ENCODE data around the gene CDY2A.
"Not testable (repeated sequence)": the region's sequence is repeated elsewhere in the genome, so short reads cannot be mapped to it uniquely, and the experiment has no call there.

CDY2A gene

GRCh38 chrY:18025487-18025886, at the start of gene CDY2A:
TSS of gene CDY2A (plus strand) at chrY:18025787. CDS start at chrY:18026115, 328 bp downstream.
- not testable (repeated sequence) for DNase-seq (ENCODE audit: low read depth); H3K4me3 ChIP-seq (ENCODE audit: low read length)

- not testable (repeated sequence) for H3K4me3 ChIP-seq (ENCODE audit: low read length); DNase-seq (ENCODE audit: low read depth)
Observed at GRCh38 chrY:17997586-17997985, 28.0 kb upstream of the CDY2A start.

GRCh38 chrY:17998266-17998665, 27.3 kb upstream of the CDY2A start:
- H3K4me3 ChIP-seq (ENCODE audit: low read length); DNase-seq (ENCODE audit: low read depth): not testable (repeated sequence)

GRCh38 chrY:18023897-18024296, 1.7 kb upstream of the CDY2A start:
- not testable (repeated sequence) for DNase-seq (ENCODE audit: low read depth); H3K4me3 ChIP-seq (ENCODE audit: low read length)

- H3K4me3 ChIP-seq (ENCODE audit: low read length); DNase-seq (ENCODE audit: low read depth): not testable (repeated sequence)
Observed at GRCh38 chrY:18028845-18029244, 3.3 kb downstream of the CDY2A start.

GRCh38 chrY:18030178-18030577, 4.6 kb downstream of the CDY2A start:
- not testable (repeated sequence) for DNase-seq (ENCODE audit: low read depth); H3K4me3 ChIP-seq (ENCODE audit: low read length)

- not testable (repeated sequence) for DNase-seq (ENCODE audit: low read depth); H3K4me3 ChIP-seq (ENCODE audit: low read length)
Observed at GRCh38 chrY:18034100-18034814, 8.7 kb downstream of the CDY2A start.

GRCh38 chrY:18034864-18035263, 9.3 kb downstream of the CDY2A start:
- not testable (repeated sequence) for H3K4me3 ChIP-seq (ENCODE audit: low read length); DNase-seq (ENCODE audit: low read depth)

- not testable (repeated sequence) for H3K4me3 ChIP-seq (ENCODE audit: low read length); DNase-seq (ENCODE audit: low read depth)
Observed at GRCh38 chrY:18044990-18045389, 19.4 kb downstream of the CDY2A start.

- H3K4me3 ChIP-seq (ENCODE audit: low read length); DNase-seq (ENCODE audit: low read depth): not testable (repeated sequence)
Observed at GRCh38 chrY:18048149-18049040, 22.8 kb downstream of the CDY2A start.

- not testable (repeated sequence) for DNase-seq (ENCODE audit: low read depth); H3K4me3 ChIP-seq (ENCODE audit: low read length)
Observed at GRCh38 chrY:18049061-18049460, 23.5 kb downstream of the CDY2A start.

- H3K4me3 ChIP-seq (ENCODE audit: low read length); DNase-seq (ENCODE audit: low read depth): not testable (repeated sequence)
Observed at GRCh38 chrY:18056473-18056872, 30.9 kb downstream of the CDY2A start.

- not testable (repeated sequence) for DNase-seq (ENCODE audit: low read depth); H3K4me3 ChIP-seq (ENCODE audit: low read length)
Observed at GRCh38 chrY:18073464-18073863, 47.9 kb downstream of the CDY2A start.
